Mammary epithelial cell (primary cell): Measurements from ENCODE around the gene GABRP.

ENCODE experiments used
- CTCF ChIP-seq, 2 donors: IDR thresholded peaks in 1 of 2; conservative IDR thresholded peaks in 1 of 2; 2 replicates each; pipeline ENCODE4 v1.5.1; 2011 to 2012; ENCODE audit warnings: inconsistent platforms in 2 of 2, low read length in 2 of 2, mild to moderate bottlenecking in 2 of 2, control low read depth in 1 of 2, low read depth in 1 of 2; ENCODE audit not compliant: insufficient read depth in 1 of 2; ENCODE audit errors: extremely low read depth in 1 of 2
- EZH2 ChIP-seq: IDR thresholded peaks from 2 replicates; pipeline ENCODE4 v1.6.1; 2012; ENCODE audit warnings: low read length, inconsistent platforms, borderline replicate concordance

DNA sequence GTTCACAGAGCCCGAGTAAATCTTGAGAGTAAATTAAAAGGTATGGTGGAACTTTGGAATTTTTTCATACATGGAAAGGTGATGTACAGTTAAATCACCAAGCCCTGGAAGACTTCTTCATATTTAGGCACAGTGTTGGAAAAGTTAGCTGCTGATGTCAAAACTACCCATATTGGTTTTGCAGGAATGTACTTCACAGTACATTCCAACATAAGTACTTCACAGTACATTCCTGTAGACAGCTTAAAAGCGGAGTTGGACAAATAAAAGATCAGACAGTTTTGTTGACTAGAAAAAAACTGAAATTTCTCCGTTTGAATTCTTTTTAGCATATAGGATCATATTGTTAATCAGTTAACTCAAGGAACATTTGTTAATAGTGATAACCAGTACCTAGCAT, 80.1 kb downstream of the GABRP start:
- TF ChIP-seq CTCF (conservative IDR thresholded peaks at IDR 0.05 in 1 of 2, IDR thresholded peaks at IDR 0.05 in 1 of 2; ENCODE audit: extremely low read depth in 1 of 2, insufficient read depth in 1 of 2, low read depth in 1 of 2, low read length in 2 of 2), result no peak
- no peak for TF ChIP-seq EZH2
